ENCODE measurements around the gene DOCK7. TPM values are rescaled to one million over a fixed set of nuclear protein-coding genes. Genes with fewer than 3 reads are reported as not detected.

DOCK7 gene
- total and polyA plus RNA-seq, 2 of the 8 experiments (the other 6 are each of a cell fraction or from before 2014, with no cell fraction given): 10.2 to 33.7 TPM

DNA sequence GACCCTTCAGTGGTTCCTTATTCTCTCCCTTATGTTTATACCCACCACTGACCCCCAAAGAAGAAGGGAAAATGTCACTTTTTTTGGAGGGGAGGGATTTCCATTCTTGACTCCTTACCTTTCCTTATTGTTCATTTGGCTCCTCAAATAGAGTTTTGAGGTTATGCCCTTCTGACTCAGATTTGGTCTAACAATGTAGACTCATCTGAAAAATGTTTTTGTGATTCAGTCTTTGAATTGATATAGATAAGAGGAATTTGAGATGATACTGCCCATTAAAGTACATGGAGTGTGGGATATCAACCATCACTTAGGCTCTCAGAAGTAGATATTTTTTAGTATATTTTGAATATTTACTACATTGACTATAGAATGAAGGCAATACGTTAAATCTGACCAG, 235.2 kb downstream of the DOCK7 start:
- H2AK5ac ChIP-seq (ENCODE audit: low read depth, low read length): no peak overlapping the region
- H3K23me2 ChIP-seq (ENCODE audit: low read depth, low read length): no peaks in the 10 kb centered on the region
- H3K4me3 ChIP-seq (ENCODE audit: extremely low read depth in 1 of 4, insufficient read depth in 2 of 4, low read depth in 3 of 4, low read length in 4 of 4): no peak overlapping the region
- no peak overlapping the region for H2BK12ac ChIP-seq (ENCODE audit: low read depth, low read length)
- H3K9ac ChIP-seq (replicated peaks in 1 of 4; ENCODE audit: extremely low read depth in 1 of 4, low read depth in 3 of 4, low read length in 3 of 4): no peak overlapping the region
- POLR2A ChIA-PET (ENCODE audit: partially characterized antibody): no interaction called here
- H2BK15ac ChIP-seq (ENCODE audit: low read length): no peak overlapping the region
- CTCF ChIA-PET (ENCODE audit: partially characterized antibody): no interaction called here
- H3K4me2 ChIP-seq (ENCODE audit: insufficient read depth in 1 of 2, low read depth in 2 of 2, low read length in 2 of 2): no peak overlapping the region
- peaks cover 10 to 58% (median 31%) of the 10 kb centered on the region in 4 experiments for H3K36me3 ChIP-seq (ENCODE audit: control insufficient read depth in 2 of 4, insufficient read depth in 4 of 4, low read length in 3 of 4)
- H3K4ac ChIP-seq (replicated peaks; ENCODE audit: insufficient read length, low read depth, low read length): no peak overlapping the region
- no peak overlapping the region for H4K5ac ChIP-seq (ENCODE audit: insufficient read length, low read depth, low read length)
- H3K4me1 ChIP-seq (replicated peaks in 1 of 4; ENCODE audit: control insufficient read depth in 3 of 4, insufficient read depth in 4 of 4, low read length in 3 of 4): no peaks in the 10 kb centered on the region
- 93% methylated on average over 1 of the region's 1 CpG; no CpG with 5 or more reads in 1 of the 2 experiments for WGBS, 2 experiments (ENCODE audit: extremely low coverage in 1 of 2, insufficient coverage in 1 of 2, insufficient read length in 1 of 2, insufficient replicate concordance in 2 of 2, low coverage in 1 of 2, low lambda C conversion rate in 2 of 2, missing lambda C conversion rate in 1 of 2)
- DNase-seq (ENCODE audit: low read depth in 1 of 2, low spot score in 2 of 2): no peak
- TF ChIP-seq TEAD4 (IDR thresholded peaks at IDR 0.05; ENCODE audit: low read depth, low read length): no peak
- no peak overlapping the region for H3K23ac ChIP-seq (ENCODE audit: insufficient read length)
- H3K79me2 ChIP-seq (ENCODE audit: control insufficient read depth in 1 of 2, insufficient read depth in 2 of 2, low read length in 2 of 2): no peaks in the 10 kb centered on the region
- no peak overlapping the region for H3K18ac ChIP-seq (ENCODE audit: extremely low read depth, low read length)
- H3K14ac ChIP-seq (ENCODE audit: insufficient read length): no peak overlapping the region
- H3K79me1 ChIP-seq (ENCODE audit: low read depth, low read length): no peaks in the 10 kb centered on the region
- H3K27ac ChIP-seq (ENCODE audit: low read depth, low read length): no peak overlapping the region
- H2AFZ ChIP-seq (ENCODE audit: low read length): no peak overlapping the region
- no peak overlapping the region for H4K91ac ChIP-seq (replicated peaks; ENCODE audit: insufficient read length, low read length)
- no peak overlapping the region for H2BK20ac ChIP-seq (ENCODE audit: low read length)
- no peak overlapping the region for H2BK120ac ChIP-seq (replicated peaks; ENCODE audit: low read depth, low read length)
- H3K56ac ChIP-seq (replicated peaks; ENCODE audit: insufficient read length, low read depth, low read length): no peak overlapping the region
- H3K27me3 ChIP-seq (replicated peaks in 1 of 4; ENCODE audit: control insufficient read depth in 3 of 4, extremely low read depth in 1 of 4, insufficient read depth in 3 of 4, low read length in 3 of 4): no peaks in the 10 kb centered on the region
- H4K8ac ChIP-seq (ENCODE audit: extremely low read depth, insufficient read depth, low read length): no peak overlapping the region
- H3K9me3 ChIP-seq (ENCODE audit: insufficient read depth in 2 of 2, low read depth in 1 of 2, low read length in 1 of 2): no peaks in the 10 kb centered on the region
- H2BK5ac ChIP-seq (ENCODE audit: low read depth, low read length): no peak overlapping the region
- FAIRE-seq: no peak
- no peaks in the 10 kb centered on the region for H4K20me1 ChIP-seq (replicated peaks in 1 of 2; ENCODE audit: control insufficient read depth in 1 of 2, insufficient read depth in 2 of 2, low read length in 2 of 2)

Measured in H1 (cell line).